Common myeloid progenitor, CD34-positive (primary cell): ENCODE measurements around the gene PIK3R2.

ENCODE experiments used
- CTCF ChIA-PET: fragments of 350-600 bp; sonication (Branson Sonifier 250); formaldehyde crosslinking; loops from one replicate; lab custom pipeline; 2021; ENCODE audit warnings: antibody characterized with exemption; lab: Charles Lee
- POLR2A ChIA-PET: fragments of 350-600 bp; sonication (Branson Sonifier 250); formaldehyde crosslinking; loops from one replicate; lab custom pipeline; 2021; ENCODE audit warnings: antibody characterized with exemption; lab: Charles Lee
- DNase-seq, 3 donors: peaks; one replicate each; pipeline versions ENCODE4 v3.0.0 to v3.0.0-alpha.2; 2013
- H3K27ac ChIP-seq, 2 experiments: 1 replicate in 1 of 2; 2 replicates in 1 of 2; pipeline ENCODE4 v1.7.0; 2013; ENCODE audit warnings: inconsistent platforms in 2 of 2, low read length in 2 of 2, mild to moderate bottlenecking in 2 of 2, low read depth in 1 of 2, moderate library complexity in 1 of 2; ENCODE audit not compliant: severe bottlenecking in 2 of 2, insufficient read depth in 1 of 2, poor library complexity in 1 of 2
- H3K27me3 ChIP-seq, 5 experiments: replicated peaks in 2 of 5; 1 replicate in 3 of 5; 2 replicates in 2 of 5; pipeline versions ENCODE4 v1.6.1 to v1.7.0; 2013; ENCODE audit warnings: low read length in 4 of 5, mild to moderate bottlenecking in 2 of 5, moderate library complexity in 2 of 5, inconsistent platforms in 1 of 5; ENCODE audit not compliant: insufficient read depth in 5 of 5, control insufficient read depth in 4 of 5
- H3K36me3 ChIP-seq, 4 experiments: 1 replicate in 2 of 4; 2 replicates in 2 of 4; pipeline versions ENCODE4 v1.6.1 to v1.7.0; 2013; ENCODE audit warnings: low read length in 3 of 4, control low read depth in 1 of 4, mild to moderate bottlenecking in 1 of 4; ENCODE audit not compliant: control insufficient read depth in 4 of 4, insufficient read depth in 4 of 4
- H3K4me1 ChIP-seq, 4 experiments: 1 replicate in 3 of 4; 2 replicates in 1 of 4; pipeline versions ENCODE4 v1.6.1 to v1.7.1; 2013; ENCODE audit warnings: low read length in 3 of 4, mild to moderate bottlenecking in 3 of 4, control low read depth in 1 of 4, inconsistent platforms in 1 of 4, moderate library complexity in 1 of 4; ENCODE audit not compliant: control insufficient read depth in 4 of 4, insufficient read depth in 4 of 4; ENCODE audit errors: control extremely low read depth in 1 of 4
- H3K4me3 ChIP-seq, 7 experiments: 1 replicate in 4 of 7; 2 replicates in 3 of 7; pipeline versions ENCODE4 v1.5.1 to v1.7.0; 2013; ENCODE audit warnings: mild to moderate bottlenecking in 7 of 7, low read length in 6 of 7, moderate library complexity in 6 of 7, inconsistent platforms in 2 of 7, low read depth in 2 of 7, control low read depth in 1 of 7; ENCODE audit not compliant: insufficient read depth in 4 of 7, control insufficient read depth in 1 of 7; ENCODE audit errors: extremely low read depth in 1 of 7
- H3K9me3 ChIP-seq, 5 experiments: 1 replicate in 4 of 5; 2 replicates in 1 of 5; pipeline versions ENCODE4 v1.6.1 to v1.7.1; 2013; ENCODE audit warnings: low read length in 4 of 5, mild to moderate bottlenecking in 2 of 5, inconsistent platforms in 1 of 5, low read depth in 1 of 5, moderate library complexity in 1 of 5; ENCODE audit not compliant: control insufficient read depth in 4 of 5, insufficient read depth in 2 of 5; ENCODE audit errors: control extremely low read depth in 1 of 5
- WGBS: methylation state at CpG from one replicate; pipeline ENCODE4 v1.1.5; 2013; ENCODE audit not compliant: insufficient coverage; 5-methylcytosine and 5-hydroxymethylcytosine counted together

The PIK3R2 gene

GRCh38 chr19:18141031-18141430 is 11.9 kb upstream of the PIK3R2 start:
- H3K36me3 ChIP-seq: peaks cover 14 to 54% (median 45%) of the 10 kb centered on the region in 4 experiments
- CTCF ChIA-PET: interaction anchor here (1.2 to 1.7 kb wide), 2 partner anchors 11 to 13 kb away, joined by 4 to 8 read pairs; partner anchors contain the start of gene PIK3R2
- 100% methylated on average over 3 of the region's 6 CpGs for WGBS

GRCh38 chr19:18143902-18144301 is 9.1 kb upstream of the PIK3R2 start:
- no CpG with 5 or more reads among the region's 3 CpGs for WGBS
- H3K4me1 ChIP-seq: no peaks in the 10 kb centered on the region
- ChIA-PET CTCF (interaction anchor here (1.3 kb wide), 1 partner anchor 15 kb away, joined by 3 read pairs; no protein-coding TSS in a partner anchor), POLR2A (no interaction called here)
- no peaks in the 10 kb centered on the region for H3K27me3 ChIP-seq
- no peak for DNase-seq
- H3K36me3 ChIP-seq: peaks cover 12 to 54% (median 44%) of the 10 kb centered on the region in 4 experiments
- H3K4me3 ChIP-seq: no peak overlapping the region
- H3K9me3 ChIP-seq: no peaks in the 10 kb centered on the region
- no peak overlapping the region for H3K27ac ChIP-seq

More at GRCh38 chr19:18141031-18141430, 11.9 kb upstream of the PIK3R2 start:
- POLR2A ChIA-PET: no interaction called here
- H3K27ac ChIP-seq: no peak overlapping the region
- H3K27me3 ChIP-seq: no peaks in the 10 kb centered on the region
- DNase-seq: no peak
- H3K4me3 ChIP-seq: no peak overlapping the region
- peaks cover 0 to 4% (median 0%) of the 10 kb centered on the region in 4 experiments for H3K4me1 ChIP-seq
- H3K9me3 ChIP-seq: no peaks in the 10 kb centered on the region

GRCh38 chr19:18144361-18144760 is 8.6 kb upstream of the PIK3R2 start:
- Histone ChIP-seq H3K36me3 (peaks cover 12 to 55% (median 44%) of the 10 kb centered on the region in 4 experiments), H3K27ac (no peak overlapping the region), H3K27me3 (no peaks in the 10 kb centered on the region), H3K9me3 (no peaks in the 10 kb centered on the region), H3K4me1 (no peaks in the 10 kb centered on the region), H3K4me3 (no peak overlapping the region)
- ChIA-PET POLR2A (no interaction called here), CTCF (interaction anchor here (1.3 kb wide), 1 partner anchor 16 kb away, joined by 3 read pairs; no protein-coding TSS in a partner anchor)
- DNase-seq: no peak
- WGBS: 98% methylated on average over 15 of the region's 16 CpGs

GRCh38 chr19:18144906-18145305 is 8.1 kb upstream of the PIK3R2 start:
- H3K27me3 ChIP-seq: no peaks in the 10 kb centered on the region
- POLR2A ChIA-PET: no interaction called here
- no peak for DNase-seq
- H3K4me1 ChIP-seq: no peaks in the 10 kb centered on the region
- CTCF ChIA-PET: interaction anchor here (1.0 to 1.6 kb wide), 3 partner anchors 9 to 16 kb away, joined by 3 to 11 read pairs (median 3); no protein-coding TSS in a partner anchor
- peaks cover 12 to 59% (median 44%) of the 10 kb centered on the region in 4 experiments for H3K36me3 ChIP-seq
- 98% methylated on average over 25 of the region's 28 CpGs for WGBS
- H3K9me3 ChIP-seq: no peaks in the 10 kb centered on the region
- H3K4me3 ChIP-seq: no peak overlapping the region
- H3K27ac ChIP-seq: no peak overlapping the region

GRCh38 chr19:18145391-18145999 is 7.5 kb upstream of the PIK3R2 start:
- CTCF ChIA-PET: interaction anchor here (0.6 to 1.6 kb wide), 4 partner anchors 10 to 92 kb away, joined by 3 to 11 read pairs (median 3); no protein-coding TSS in a partner anchor
- H3K4me1 ChIP-seq: no peaks in the 10 kb centered on the region
- H3K9me3 ChIP-seq: no peaks in the 10 kb centered on the region
- DNase-seq: no peak
- H3K36me3 ChIP-seq: peaks cover 12 to 59% (median 41%) of the 10 kb centered on the region in 4 experiments
- H3K27me3 ChIP-seq: no peaks in the 10 kb centered on the region
- no peak overlapping the region for H3K4me3 ChIP-seq
- POLR2A ChIA-PET: no interaction called here
- H3K27ac ChIP-seq: no peak overlapping the region
- 91% methylated on average over 13 of the region's 19 CpGs for WGBS

GRCh38 chr19:18147396-18147795 is 5.6 kb upstream of the PIK3R2 start:
- DNase-seq: no peak
- no peaks in the 10 kb centered on the region for H3K27me3 ChIP-seq
- CTCF ChIA-PET: interaction anchor here (1.7 kb wide), 1 partner anchor 34 kb away, joined by 3 read pairs; no protein-coding TSS in a partner anchor
- peaks cover 0 to 11% (median 8%) of the 10 kb centered on the region in 4 experiments for H3K4me1 ChIP-seq
- H3K36me3 ChIP-seq: peaks cover 12 to 51% (median 33%) of the 10 kb centered on the region in 4 experiments
- H3K27ac ChIP-seq: no peak overlapping the region
- no peaks in the 10 kb centered on the region for H3K9me3 ChIP-seq
- 96% methylated on average over 10 of the region's 13 CpGs for WGBS
- H3K4me3 ChIP-seq: peak overlapping the region in 1 of 7 experiments; percentile 2
- POLR2A ChIA-PET: no interaction called here

- POLR2A ChIA-PET: interaction anchor here (0.6 kb wide), 1 partner anchor 579 kb away, joined by 3 read pairs; no protein-coding TSS in a partner anchor
- CTCF ChIA-PET: interaction anchor here (0.6 to 1.5 kb wide), 4 partner anchors 18 to 42 kb away, joined by 3 to 5 read pairs (median 4); no protein-coding TSS in a partner anchor
Observed at GRCh38 chr19:18149596-18149975, 3.4 kb upstream of the PIK3R2 start.

More at GRCh38 chr19:18149596-18149975, 3.4 kb upstream of the PIK3R2 start:
- Histone ChIP-seq H3K27me3 (no peaks in the 10 kb centered on the region), H3K36me3 (peaks cover 5 to 38% (median 20%) of the 10 kb centered on the region in 4 experiments), H3K4me1 (peaks cover 0 to 23% (median 21%) of the 10 kb centered on the region in 4 experiments), H3K9me3 (no peaks in the 10 kb centered on the region), H3K27ac (no peak overlapping the region), H3K4me3 (no peak overlapping the region)
- WGBS: 99% methylated on average over 13 of the region's 16 CpGs
- no peak for DNase-seq
